Esophagus squamous epithelium (tissue), 5 donors: ENCODE results near the gene SERTAD1. TPM values are rescaled to one million over a fixed set of nuclear protein-coding genes. Genes with fewer than 3 reads are reported as not detected.

ENCODE experiments used
- DNase-seq: peaks from one replicate; lab custom pipeline; 2025; lab: John Stamatoyannopoulos, UW
- H3K27ac ChIP-seq, 4 donors: fragments of 200-600 bp; sonication (generic); one replicate each; pipeline ENCODE4 v1.5.1; 2016 to 2019; ENCODE audit warnings: mild to moderate bottlenecking in 1 of 4
- H3K27me3 ChIP-seq, 4 donors: fragments of 200-600 bp; sonication (generic); 1 replicate in 3 of 4; 2 replicates in 1 of 4; pipeline versions ENCODE4 v1.5.1 to v1.6.0; 2017 to 2021; ENCODE audit warnings: antibody characterized with exemption in 1 of 4
- H3K36me3 ChIP-seq, 3 donors: fragments of 200-600 bp; sonication (generic); one replicate each; pipeline ENCODE4 v1.5.1; 2016 to 2019
- H3K4me1 ChIP-seq, 3 donors: fragments of 200-600 bp; sonication (generic); one replicate each; pipeline ENCODE4 v1.5.1; 2017 to 2019
- H3K4me3 ChIP-seq, 4 donors: fragments of 200-600 bp; sonication (generic); 1 replicate in 3 of 4; 2 replicates in 1 of 4; pipeline ENCODE4 v1.5.1; 2016 to 2019; ENCODE audit warnings: mild to moderate bottlenecking in 2 of 4, moderate library complexity in 1 of 4
- H3K9me3 ChIP-seq, 3 donors: fragments of 200-600 bp; sonication (generic); one replicate each; pipeline ENCODE4 v1.5.1; 2016 to 2019
- POLR2A ChIP-seq, 4 donors: fragments of 450-650 bp; IDR thresholded peaks; one replicate each; pipeline ENCODE4 v1.6.1; 2017; ENCODE audit warnings: antibody characterized with exemption in 4 of 4, mild to moderate bottlenecking in 4 of 4, moderate library complexity in 3 of 4
- WGBS, 2 donors: methylation state at CpG; one replicate each; pipeline ENCODE4 v1.1.5; 2018; 5-methylcytosine and 5-hydroxymethylcytosine counted together
- intact Hi-C: fragments of 100-400 bp; cut with DNase I; formaldehyde crosslinking; loops from one replicate; pipeline ENCODE4 v1.15.0; 2022
- small RNA-seq, 4 donors: library from RNA; depleted of rRNA; stranded (forward); fragments of <200 nt; gene quantifications; one replicate each; pipeline ENCODE3, GENCODE V24; 2016
- total RNA-seq, 4 donors: library from RNA; depleted of rRNA; stranded (reverse); fragments of >200 nt; gene quantifications; one replicate each; pipeline ENCODE4 v1.1.0, GENCODE V29; 2016
- TF ChIP-seq, protein P1 (sequence below), 6 experiments: fragments of 450-650 bp in 4 of 6; fragments of 200-600 bp in 2 of 6; sonication (generic) in 2 of 6; IDR thresholded peaks; one replicate each; pipeline ENCODE4 v1.5.1; 2016 to 2019; ENCODE audit warnings: antibody characterized with exemption in 6 of 6, mild to moderate bottlenecking in 4 of 6, moderate library complexity in 4 of 6
- donor health status: DM: yes; HTN: yes; CAD: no.

SERTAD1 gene
- total RNA-seq, 4 donors from 2014 or later: 10.2 to 24.9 (median 16.2) TPM

GRCh38 chr19:40377876-40378385, 47.9 kb downstream of the SERTAD1 start:
- no peak for TF ChIP-seq POLR2A (IDR thresholded peaks at IDR 0.05)
- TF ChIP-seq, protein P1, sequence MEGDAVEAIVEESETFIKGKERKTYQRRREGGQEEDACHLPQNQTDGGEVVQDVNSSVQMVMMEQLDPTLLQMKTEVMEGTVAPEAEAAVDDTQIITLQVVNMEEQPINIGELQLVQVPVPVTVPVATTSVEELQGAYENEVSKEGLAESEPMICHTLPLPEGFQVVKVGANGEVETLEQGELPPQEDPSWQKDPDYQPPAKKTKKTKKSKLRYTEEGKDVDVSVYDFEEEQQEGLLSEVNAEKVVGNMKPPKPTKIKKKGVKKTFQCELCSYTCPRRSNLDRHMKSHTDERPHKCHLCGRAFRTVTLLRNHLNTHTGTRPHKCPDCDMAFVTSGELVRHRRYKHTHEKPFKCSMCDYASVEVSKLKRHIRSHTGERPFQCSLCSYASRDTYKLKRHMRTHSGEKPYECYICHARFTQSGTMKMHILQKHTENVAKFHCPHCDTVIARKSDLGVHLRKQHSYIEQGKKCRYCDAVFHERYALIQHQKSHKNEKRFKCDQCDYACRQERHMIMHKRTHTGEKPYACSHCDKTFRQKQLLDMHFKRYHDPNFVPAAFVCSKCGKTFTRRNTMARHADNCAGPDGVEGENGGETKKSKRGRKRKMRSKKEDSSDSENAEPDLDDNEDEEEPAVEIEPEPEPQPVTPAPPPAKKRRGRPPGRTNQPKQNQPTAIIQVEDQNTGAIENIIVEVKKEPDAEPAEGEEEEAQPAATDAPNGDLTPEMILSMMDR (IDR thresholded peaks at IDR 0.05): no peak

GRCh38 chr19:40376286-40376862, 49.4 kb downstream of the SERTAD1 start:
- 91 to 93% methylated on average over 7 to 16 of the region's 17 CpGs for WGBS, 2 donors
- Histone ChIP-seq H3K27ac (no peak overlapping the region), H3K4me1 (no peaks in the 10 kb centered on the region), H3K36me3 (peaks cover 3 to 99% (median 27%) of the 10 kb centered on the region in 3 donors), H3K4me3 (no peak overlapping the region), H3K27me3 (no peaks in the 10 kb centered on the region), H3K9me3 (no peaks in the 10 kb centered on the region)
- TF ChIP-seq POLR2A (IDR thresholded peaks at IDR 0.05): no peak
- TF ChIP-seq, protein P1 (IDR thresholded peaks at IDR 0.05): no peak
- intact Hi-C loops: no loop called here
- DNase-seq: no peak

More at GRCh38 chr19:40377876-40378385, 47.9 kb downstream of the SERTAD1 start:
- WGBS, 2 donors: 83 to 90% methylated on average over 2 to 5 of the region's 25 CpGs
- Histone ChIP-seq H3K9me3 (no peaks in the 10 kb centered on the region), H3K27ac (no peak overlapping the region), H3K36me3 (peaks cover 3 to 83% (median 24%) of the 10 kb centered on the region in 3 donors), H3K4me1 (no peaks in the 10 kb centered on the region), H3K27me3 (no peaks in the 10 kb centered on the region), H3K4me3 (no peak overlapping the region)
- no peak for DNase-seq
- intact Hi-C loops: no loop called here

- DNase-seq: no peak
- Histone ChIP-seq H3K27ac (no peak overlapping the region), H3K4me3 (no peak overlapping the region), H3K27me3 (no peaks in the 10 kb centered on the region), H3K36me3 (peaks cover 3 to 100% (median 33%) of the 10 kb centered on the region in 3 donors), H3K9me3 (no peaks in the 10 kb centered on the region), H3K4me1 (no peaks in the 10 kb centered on the region)
- intact Hi-C loops: no loop called here
- 95 to 97% methylated on average over 6 of the region's 7 CpGs for WGBS, 2 donors
- no peak for TF ChIP-seq POLR2A (IDR thresholded peaks at IDR 0.05)
- TF ChIP-seq, protein P1 (IDR thresholded peaks at IDR 0.05): no peak
Measured at GRCh38 chr19:40374084-40374483, 51.7 kb downstream of the SERTAD1 start.

GRCh38 chr19:40371802-40372122, 54.0 kb downstream of the SERTAD1 start:
- intact Hi-C loops: no loop called here
- peaks cover 3 to 100% (median 20%) of the 10 kb centered on the region in 3 donors for H3K36me3 ChIP-seq
- DNase-seq: no peak

More at GRCh38 chr19:40371802-40372122, 54.0 kb downstream of the SERTAD1 start:
- no peaks in the 10 kb centered on the region for H3K27me3 ChIP-seq
- no peak overlapping the region for H3K27ac ChIP-seq
- H3K9me3 ChIP-seq: no peaks in the 10 kb centered on the region
- 100% methylated on average over 2 of the region's 5 CpGs; no CpG with 5 or more reads in 1 of the 2 donors for WGBS, 2 donors
- no peak for TF ChIP-seq POLR2A (IDR thresholded peaks at IDR 0.05)
- TF ChIP-seq, protein P1 (IDR thresholded peaks at IDR 0.05): no peak
- peaks cover 0 to under 1% (median 0%) of the 10 kb centered on the region in 3 donors for H3K4me1 ChIP-seq
- H3K4me3 ChIP-seq: no peak overlapping the region

Small RNA genes lying within 50 kb of the gene (small RNA-seq; reads per million reads assigned to genes)
- gene RF00017: 0 reads per million in 4 donors

Other genes with a start within 250 kb of the SERTAD1 start
- 10 to 100 TPM in 1 of 4 donors, 1 to 10 TPM in 3; 4.8 to 10.1 (median 5.3) TPM for gene MAP3K10, start 234.6 kb downstream of the SERTAD1 start, total RNA-seq
- gene TTC9B, start 207.6 kb downstream of the SERTAD1 start, total RNA-seq: not detected
- not detected for gene CCNP, start 199.3 kb downstream of the SERTAD1 start, total RNA-seq
- gene AKT2, start 140.6 kb downstream of the SERTAD1 start, total RNA-seq: 10 to 100 TPM; 59.0 to 84.7 (median 69.0) TPM
- gene C19orf47, start 77.6 kb downstream of the SERTAD1 start, total RNA-seq: 10 to 100 TPM in 2 of 4 donors, 1 to 10 TPM in 2; 10.0 to 14.1 (median 11.7) TPM
- gene PLD3, start 77.3 kb downstream of the SERTAD1 start, total RNA-seq: 100 to 1,000 TPM in 3 of 4 donors, 10 to 100 TPM in 1; 56.8 to 163 (median 128) TPM
- gene HIPK4, start 35.8 kb downstream of the SERTAD1 start, total RNA-seq: under 1 TPM in 1 of 4 donors, not detected in 3; 0.19 TPM
- gene PRX, start 12.6 kb downstream of the SERTAD1 start, total RNA-seq: 1 to 10 TPM in 3 of 4 donors, under 1 TPM in 1; 0.70 to 6.1 (median 2.4) TPM
- 10 to 100 TPM in 3 of 4 donors, 1 to 10 TPM in 1; 8.9 to 17.4 (median 12.0) TPM for gene SERTAD3, start 18.3 kb upstream of the SERTAD1 start, total RNA-seq
- 100 to 1,000 TPM; 177 to 283 (median 236) TPM for gene BLVRB, start 39.8 kb upstream of the SERTAD1 start, total RNA-seq
- 1 to 10 TPM in 2 of 4 donors, under 1 TPM in 2; 0.08 to 2.0 (median 1.2) TPM for gene SPTBN4, start 41.0 kb upstream of the SERTAD1 start, total RNA-seq
- 10 to 100 TPM; 42.3 to 77.9 (median 49.8) TPM for gene SHKBP1, start 150.9 kb upstream of the SERTAD1 start, total RNA-seq
- gene LTBP4, start 175.4 kb upstream of the SERTAD1 start, total RNA-seq: 100 to 1,000 TPM in 1 of 4 donors, 10 to 100 TPM in 3; 43.5 to 249 (median 65.5) TPM